Trophoblast cell (in vitro differentiated cells and primary cell): Measurements from ENCODE around the gene EHD4.

ENCODE experiments used
- DNase-seq, 2 donors: peaks; one replicate each; pipeline ENCODE4 v3.0.0-alpha.2; 2016
- H2AFZ ChIP-seq: 2 replicates; pipeline ENCODE4 v1.6.1; 2013; ENCODE audit warnings: low read length, moderate library complexity, mild to moderate bottlenecking; ENCODE audit not compliant: insufficient read depth, poor library complexity
- H2AK5ac ChIP-seq: 2 replicates; pipeline ENCODE4 v1.6.1; 2013; ENCODE audit warnings: mild to moderate bottlenecking, low read length
- H2BK120ac ChIP-seq: 2 replicates; pipeline ENCODE4 v1.6.1; 2013; ENCODE audit warnings: low read length, mild to moderate bottlenecking, moderate library complexity; ENCODE audit not compliant: insufficient read depth, poor library complexity
- H2BK12ac ChIP-seq: 2 replicates; pipeline ENCODE4 v1.6.1; 2013; ENCODE audit warnings: mild to moderate bottlenecking, low read length, moderate library complexity
- H2BK5ac ChIP-seq: 2 replicates; pipeline ENCODE4 v1.6.1; 2013; ENCODE audit warnings: low read length, low read depth, moderate library complexity, mild to moderate bottlenecking; ENCODE audit not compliant: poor library complexity
- H3K14ac ChIP-seq: 2 replicates; pipeline ENCODE4 v1.6.1; 2013; ENCODE audit warnings: mild to moderate bottlenecking, low read length
- H3K18ac ChIP-seq: 2 replicates; pipeline ENCODE4 v1.6.1; 2013; ENCODE audit warnings: mild to moderate bottlenecking, low read length
- H3K23ac ChIP-seq: 2 replicates; pipeline ENCODE4 v1.6.1; 2013; ENCODE audit warnings: low read length
- H3K27ac ChIP-seq: 2 replicates; pipeline ENCODE4 v1.5.1; 2013; ENCODE audit warnings: low read depth, mild to moderate bottlenecking, inconsistent platforms, low read length, moderate library complexity
- H3K27me3 ChIP-seq: 2 replicates; pipeline ENCODE4 v1.6.1; 2013; ENCODE audit warnings: inconsistent platforms, mild to moderate bottlenecking, low read length, moderate library complexity; ENCODE audit not compliant: insufficient read depth
- H3K36me3 ChIP-seq, 2 experiments: 1 replicate in 1 of 2; 2 replicates in 1 of 2; pipeline ENCODE4 v1.6.1; 2013; ENCODE audit warnings: low read length in 2 of 2, mild to moderate bottlenecking in 2 of 2, moderate library complexity in 1 of 2; ENCODE audit not compliant: insufficient read depth in 2 of 2, control insufficient read depth in 1 of 2
- H3K4ac ChIP-seq: 2 replicates; pipeline ENCODE4 v1.6.1; 2013; ENCODE audit warnings: low read depth, mild to moderate bottlenecking, low read length, moderate library complexity
- H3K4me1 ChIP-seq, 2 experiments: 1 replicate in 1 of 2; 2 replicates in 1 of 2; pipeline ENCODE4 v1.6.1; 2013; ENCODE audit warnings: low read length in 2 of 2, mild to moderate bottlenecking in 2 of 2, moderate library complexity in 1 of 2; ENCODE audit not compliant: insufficient read depth in 2 of 2, control insufficient read depth in 1 of 2
- H3K4me2 ChIP-seq: 2 replicates; pipeline ENCODE4 v1.6.1; 2013; ENCODE audit warnings: inconsistent platforms, mild to moderate bottlenecking, low read length, moderate library complexity
- H3K4me3 ChIP-seq: 2 replicates; pipeline ENCODE4 v1.5.1; 2013; ENCODE audit warnings: mild to moderate bottlenecking, low read depth, low read length, inconsistent platforms
- H3K79me1 ChIP-seq: one replicate; pipeline ENCODE4 v1.6.1; 2013; ENCODE audit warnings: low read length
- H3K79me2 ChIP-seq: 2 replicates; pipeline ENCODE4 v1.6.1; 2013; ENCODE audit warnings: low read length, mild to moderate bottlenecking; ENCODE audit not compliant: control insufficient read depth, insufficient read depth, poor library complexity
- H3K9ac ChIP-seq: 2 replicates; pipeline ENCODE4 v1.6.1; 2013; ENCODE audit warnings: mild to moderate bottlenecking, low read length
- H3K9me3 ChIP-seq: 2 replicates; pipeline ENCODE4 v1.6.1; 2013; ENCODE audit warnings: low read depth, mild to moderate bottlenecking, control low read depth, inconsistent platforms, low read length; ENCODE audit not compliant: insufficient read depth
- H4K12ac ChIP-seq: 2 replicates; pipeline ENCODE4 v1.6.1; 2013; ENCODE audit warnings: low read depth, mild to moderate bottlenecking, low read length, moderate library complexity
- H4K8ac ChIP-seq: 2 replicates; pipeline ENCODE4 v1.6.1; 2013; ENCODE audit warnings: low read depth, mild to moderate bottlenecking, low read length, moderate library complexity
- H4K91ac ChIP-seq: one replicate; pipeline ENCODE4 v1.6.1; 2013; ENCODE audit warnings: low read depth, mild to moderate bottlenecking, low read length, moderate library complexity
- WGBS: extraction: QIAGEN DNeasy Blood & Tissue Kit; methylation state at CpG from one replicate; pipeline ENCODE4 v1.1.7; 2013; ENCODE audit warnings: missing lambda C conversion rate; ENCODE audit not compliant: insufficient read length, insufficient coverage; ENCODE audit errors: extremely low coverage; 5-methylcytosine and 5-hydroxymethylcytosine counted together

Gene EHD4

DNA sequence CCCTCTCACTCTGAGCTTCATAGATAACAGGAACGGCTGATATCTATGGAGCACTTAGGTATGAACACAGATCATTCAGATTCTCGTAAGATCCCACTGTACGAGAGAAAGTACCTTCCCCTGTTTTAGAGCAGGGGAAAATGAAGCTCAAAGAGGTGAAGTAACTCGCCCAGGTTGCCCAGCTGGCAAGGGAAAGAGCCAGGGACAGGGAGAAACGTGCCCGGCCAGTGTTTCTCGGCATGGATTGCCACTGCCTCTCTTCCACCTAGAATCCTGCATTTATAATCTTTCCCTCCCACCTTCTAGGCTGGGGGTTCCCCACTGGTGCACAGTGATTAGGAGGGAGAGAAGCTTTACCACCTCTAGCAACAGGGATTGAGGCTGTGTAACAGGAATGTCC is 39.0 kb downstream of the EHD4 start:
- Histone ChIP-seq H3K4me3 (no peak overlapping the region), H3K4me1 (peaks cover 5 to 12% of the 10 kb centered on the region in 2 experiments), H3K27ac (no peak overlapping the region), H3K36me3 (peaks cover 2 to 8% of the 10 kb centered on the region in 2 experiments), H4K91ac (no peak overlapping the region), H2BK5ac (no peak overlapping the region), H3K79me2 (peaks cover 2% of the 10 kb centered on the region), H3K27me3 (no peaks in the 10 kb centered on the region), H3K9me3 (no peaks in the 10 kb centered on the region), H4K8ac (no peak overlapping the region), H2BK120ac (no peak overlapping the region), H3K4ac (no peak overlapping the region), H3K79me1 (no peaks in the 10 kb centered on the region), H3K23ac (no peak overlapping the region), H2AFZ (no peak overlapping the region), H3K18ac (no peak overlapping the region), H3K14ac (no peak overlapping the region), H3K9ac (no peak overlapping the region), H4K12ac (no peak overlapping the region), H2BK12ac (no peak overlapping the region), H2AK5ac (no peak overlapping the region), H3K4me2 (no peak overlapping the region)
- WGBS, result no CpG with 5 or more reads among the region's 7 CpGs
- no peak for DNase-seq

DNA sequence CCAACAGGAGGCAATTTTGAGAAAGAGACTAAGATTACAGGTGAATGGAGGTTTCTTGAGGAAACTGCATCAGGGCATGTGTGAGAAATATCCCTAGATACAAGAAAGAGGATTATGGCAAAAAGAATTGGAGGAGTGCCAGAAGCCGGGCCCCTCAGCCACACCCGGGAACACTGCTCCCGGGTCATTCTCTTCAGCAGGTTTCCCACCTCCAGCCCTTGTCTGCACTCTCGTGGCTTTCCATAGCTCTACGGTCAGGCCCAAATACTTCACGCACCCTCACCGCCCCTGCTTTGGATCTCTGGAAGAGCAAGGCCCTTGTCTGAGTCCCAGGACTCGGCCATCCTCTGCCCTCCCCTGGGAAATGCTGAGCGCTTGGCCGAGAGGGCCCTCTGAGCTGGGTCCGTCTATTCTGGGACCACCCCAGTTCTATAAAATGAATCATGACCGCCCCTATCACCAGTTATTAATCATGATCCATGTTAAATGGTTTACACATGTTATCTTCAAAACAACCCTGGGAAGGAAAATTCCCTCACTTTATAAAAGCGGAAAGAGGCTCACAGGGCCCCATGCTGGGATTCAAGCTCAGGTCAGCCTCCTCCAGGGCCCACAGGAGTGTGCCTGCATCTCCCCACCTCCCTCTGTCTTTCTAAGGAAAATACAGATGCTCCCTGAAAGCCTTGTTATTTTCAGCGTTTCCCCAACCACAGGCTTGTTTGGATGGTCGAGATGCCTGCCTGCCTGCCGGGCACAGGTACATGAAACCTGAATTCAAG is 39.7 kb downstream of the EHD4 start:
- H3K79me1 ChIP-seq, result no peaks in the 10 kb centered on the region
- no peak overlapping the region for H3K27ac ChIP-seq
- H2BK12ac ChIP-seq, result no peak overlapping the region
- H3K79me2 ChIP-seq, result peaks cover 2% of the 10 kb centered on the region
- no CpG with 5 or more reads among the region's 16 CpGs for WGBS
- H3K9ac ChIP-seq, result no peak overlapping the region
- no peak overlapping the region for H3K4me2 ChIP-seq
- H2BK5ac ChIP-seq, result no peak overlapping the region
- H3K4me1 ChIP-seq, result peaks cover 5 to 12% of the 10 kb centered on the region in 2 experiments
- H2BK120ac ChIP-seq, result no peak overlapping the region
- H3K18ac ChIP-seq, result no peak overlapping the region
- DNase-seq, result no peak
- no peaks in the 10 kb centered on the region for H3K9me3 ChIP-seq
- no peaks in the 10 kb centered on the region for H3K27me3 ChIP-seq
- no peak overlapping the region for H4K91ac ChIP-seq
- H4K8ac ChIP-seq, result no peak overlapping the region
- no peak overlapping the region for H3K14ac ChIP-seq
- H4K12ac ChIP-seq, result no peak overlapping the region
- no peak overlapping the region for H3K4me3 ChIP-seq
- H2AFZ ChIP-seq, result no peak overlapping the region
- H3K23ac ChIP-seq, result no peak overlapping the region
- H2AK5ac ChIP-seq, result no peak overlapping the region
- no peak overlapping the region for H3K4ac ChIP-seq
- H3K36me3 ChIP-seq, result peaks cover 2 to 8% of the 10 kb centered on the region in 2 experiments

DNA sequence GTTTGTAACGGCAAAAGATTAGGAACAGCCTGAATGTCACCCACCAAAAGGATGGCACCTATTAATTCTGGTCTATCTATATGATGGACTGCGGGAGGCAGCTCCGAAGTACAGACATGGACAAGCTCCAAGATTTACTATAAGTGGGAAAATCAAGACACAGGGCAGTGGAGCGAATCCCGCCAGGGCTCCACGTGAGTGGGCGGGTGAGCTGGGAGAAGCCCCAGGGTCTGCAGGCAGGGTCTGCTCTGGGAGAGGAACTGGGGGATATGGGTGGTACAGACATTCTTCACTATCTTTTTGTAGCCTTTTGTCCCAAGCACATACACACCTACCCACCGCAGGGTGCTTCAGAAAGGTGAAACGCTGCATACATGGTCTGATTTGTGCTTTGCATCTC is 40.3 kb downstream of the EHD4 start:
- Histone ChIP-seq H3K4me1 (peaks cover 5 to 12% of the 10 kb centered on the region in 2 experiments), H4K12ac (no peak overlapping the region), H4K8ac (no peak overlapping the region), H2BK5ac (no peak overlapping the region), H2BK12ac (no peak overlapping the region), H3K79me1 (no peaks in the 10 kb centered on the region), H3K4me3 (no peak overlapping the region), H4K91ac (no peak overlapping the region), H3K79me2 (peaks cover 2% of the 10 kb centered on the region), H2AK5ac (no peak overlapping the region), H2AFZ (no peak overlapping the region), H3K36me3 (peaks cover 2 to 8% of the 10 kb centered on the region in 2 experiments), H3K27me3 (no peaks in the 10 kb centered on the region), H2BK120ac (no peak overlapping the region), H3K4ac (no peak overlapping the region), H3K27ac (no peak overlapping the region), H3K4me2 (no peak overlapping the region), H3K9ac (no peak overlapping the region), H3K9me3 (no peaks in the 10 kb centered on the region), H3K14ac (no peak overlapping the region), H3K23ac (no peak overlapping the region), H3K18ac (peak overlapping the region; percentile 11)
- no peak for DNase-seq
- WGBS, result no CpG with 5 or more reads among the region's 9 CpGs

DNA sequence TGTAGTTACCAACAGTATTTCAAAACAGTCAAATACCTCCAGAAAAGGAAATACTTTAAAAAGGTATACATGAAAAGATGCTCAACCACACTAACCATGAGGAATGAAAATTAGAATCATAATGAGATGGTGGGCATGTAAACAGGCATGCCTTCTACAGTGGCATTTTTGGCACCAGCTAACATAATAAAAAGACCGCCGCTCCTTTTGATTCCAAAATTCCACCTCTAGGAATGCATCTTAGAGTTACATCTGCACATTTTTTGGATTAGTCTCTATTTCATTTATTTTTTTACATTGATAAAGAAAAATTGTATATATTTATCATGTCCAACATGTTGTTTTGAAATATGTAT is 41.5 kb downstream of the EHD4 start:
- Histone ChIP-seq H3K4me1 (peaks cover 7 to 13% of the 10 kb centered on the region in 2 experiments), H3K79me1 (no peaks in the 10 kb centered on the region), H3K4me2 (no peak overlapping the region), H3K14ac (no peak overlapping the region), H2BK5ac (no peak overlapping the region), H2AK5ac (no peak overlapping the region), H3K4me3 (no peak overlapping the region), H2BK12ac (no peak overlapping the region), H3K79me2 (peaks cover 2% of the 10 kb centered on the region), H2AFZ (no peak overlapping the region), H4K8ac (no peak overlapping the region), H3K23ac (no peak overlapping the region), H4K12ac (no peak overlapping the region), H3K27me3 (no peaks in the 10 kb centered on the region), H3K36me3 (peaks cover 2 to 4% of the 10 kb centered on the region in 2 experiments), H3K9ac (no peak overlapping the region), H3K9me3 (no peaks in the 10 kb centered on the region), H3K18ac (no peak overlapping the region), H4K91ac (no peak overlapping the region), H3K4ac (no peak overlapping the region), H3K27ac (no peak overlapping the region), H2BK120ac (no peak overlapping the region)
- no peak for DNase-seq
- no CpG with 5 or more reads among the region's 2 CpGs for WGBS
